Tibial nerve (tissue), 4 donors: Measurements from ENCODE around the gene ENOX1. TPM values are rescaled to one million over a fixed set of nuclear protein-coding genes. Genes with fewer than 3 reads are reported as not detected.

Experiments used
- DNase-seq, 2 donors: peaks; one replicate each; pipeline ENCODE4 v3.0.0-alpha.2; 2019; ENCODE audit warnings: low spot score in 2 of 2
- H3K27ac ChIP-seq, 4 donors: fragments of 200-600 bp; sonication (generic) in 3 of 4; one replicate each; pipeline ENCODE4 v1.5.1; 2017 to 2019; ENCODE audit warnings: mild to moderate bottlenecking in 1 of 4
- H3K27me3 ChIP-seq, 2 donors: fragments of 200-600 bp; sonication (generic) in 1 of 2; one replicate each; pipeline versions ENCODE4 v1.5.1 to v1.6.0; 2017 to 2019
- H3K36me3 ChIP-seq, 3 donors: fragments of 200-600 bp; sonication (generic); one replicate each; pipeline ENCODE4 v1.5.1; 2018 to 2019
- H3K4me1 ChIP-seq, 4 donors: fragments of 200-600 bp; sonication (generic) in 3 of 4; one replicate each; pipeline ENCODE4 v1.5.1; 2017 to 2019
- H3K4me3 ChIP-seq, 4 donors: fragments of 200-600 bp; sonication (generic) in 3 of 4; one replicate each; pipeline ENCODE4 v1.5.1; 2017 to 2019; ENCODE audit warnings: mild to moderate bottlenecking in 1 of 4, moderate library complexity in 1 of 4
- H3K9me3 ChIP-seq, 4 donors: fragments of 200-600 bp; sonication (generic) in 3 of 4; one replicate each; pipeline ENCODE4 v1.5.1; 2017 to 2019
- CTCF ChIP-seq, 5 experiments: fragments of 200-600 bp in 3 of 5; fragments of 450-650 bp in 2 of 5; sonication (generic) in 3 of 5; IDR thresholded peaks; one replicate each; pipeline ENCODE4 v1.5.1; 2016 to 2019; ENCODE audit warnings: antibody characterized with exemption in 5 of 5, mild to moderate bottlenecking in 3 of 5, moderate library complexity in 2 of 5
- EP300 ChIP-seq, 2 donors: sonication (generic); formaldehyde crosslinking; IDR thresholded peaks; one replicate each; pipeline ENCODE4 v1.6.1; 2017; ENCODE audit warnings: antibody characterized with exemption in 2 of 2, mild to moderate bottlenecking in 1 of 2
- POLR2A ChIP-seq, 2 donors: fragments of 450-650 bp; IDR thresholded peaks; one replicate each; pipeline ENCODE4 v1.6.1; 2017; ENCODE audit warnings: antibody characterized with exemption in 2 of 2, mild to moderate bottlenecking in 2 of 2, moderate library complexity in 2 of 2
- WGBS, 2 donors: methylation state at CpG; one replicate each; pipeline ENCODE4 v1.1.5; 2018; 5-methylcytosine and 5-hydroxymethylcytosine counted together
- total RNA-seq, 4 donors: library from RNA; depleted of rRNA; stranded (reverse); fragments of >200 nt; gene quantifications; one replicate each; pipeline ENCODE4 v1.1.0, GENCODE V29; 2016

The ENOX1 gene
- total RNA-seq, 4 donors from 2014 or later, result 2.6 to 8.2 (median 4.6) TPM

DNA sequence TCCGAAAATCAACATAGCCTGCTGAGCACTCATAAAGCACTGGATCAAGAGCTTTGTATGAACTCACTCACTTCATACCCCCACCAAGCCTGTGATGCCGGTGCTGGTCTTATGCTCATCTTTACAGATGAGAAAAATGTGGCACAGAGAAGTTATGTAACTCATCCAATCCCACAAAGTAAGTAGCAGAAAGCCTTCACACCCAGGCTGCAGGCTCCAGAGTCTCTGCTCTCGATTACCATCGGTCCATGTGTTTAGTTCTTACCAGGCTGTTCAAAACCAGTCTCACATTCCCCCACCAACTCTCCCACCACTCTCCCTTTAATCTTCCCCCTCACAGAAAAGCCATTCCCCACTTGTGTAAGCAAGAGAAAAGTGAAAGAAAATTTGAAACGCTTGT is 487.4 kb downstream of the ENOX1 start:
- peaks cover 0 to 6% (median 0%) of the 10 kb centered on the region in 4 donors for H3K4me1 ChIP-seq
- H3K9me3 ChIP-seq, result no peaks in the 10 kb centered on the region
- no peak for DNase-seq

GRCh38 chr13:43298816-43299215 is 488.0 kb downstream of the ENOX1 start:
- Histone ChIP-seq H3K36me3 (no peaks in the 10 kb centered on the region), H3K27me3 (no peaks in the 10 kb centered on the region), H3K9me3 (no peaks in the 10 kb centered on the region), H3K4me3 (no peak overlapping the region), H3K27ac (no peak overlapping the region), H3K4me1 (peaks cover 0 to 6% (median 0%) of the 10 kb centered on the region in 4 donors)
- TF ChIP-seq POLR2A (IDR thresholded peaks at IDR 0.05) (no peak), CTCF (IDR thresholded peaks at IDR 0.05) (no peak), EP300 (IDR thresholded peaks at IDR 0.05) (no peak)
- no peak for DNase-seq
- whole genome bisulfite sequencing, 2 donors, result 73 to 78% methylated on average over 2 of the region's 2 CpGs

More for the DNA sequence above, 487.4 kb downstream of the ENOX1 start:
- H3K27me3 ChIP-seq, result no peaks in the 10 kb centered on the region
- H3K27ac ChIP-seq, result no peak overlapping the region
- H3K4me3 ChIP-seq, result no peak overlapping the region
- WGBS, 2 donors, result 87 to 88% methylated on average over 5 of the region's 5 CpGs
- no peaks in the 10 kb centered on the region for H3K36me3 ChIP-seq
- TF ChIP-seq EP300 (IDR thresholded peaks at IDR 0.05) (no peak), CTCF (IDR thresholded peaks at IDR 0.05) (no peak)

- Histone ChIP-seq H3K4me1 (peaks cover 0 to 6% (median 0%) of the 10 kb centered on the region in 4 donors), H3K9me3 (no peaks in the 10 kb centered on the region), H3K27ac (no peak overlapping the region), H3K27me3 (no peaks in the 10 kb centered on the region), H3K36me3 (no peaks in the 10 kb centered on the region), H3K4me3 (no peak overlapping the region)
- 89 to 91% methylated on average over 6 of the region's 6 CpGs for WGBS, 2 donors
- no peak for DNase-seq
- no peak for TF ChIP-seq CTCF (IDR thresholded peaks at IDR 0.05)
- no peak for TF ChIP-seq EP300 (IDR thresholded peaks at IDR 0.05)
- no peak for TF ChIP-seq POLR2A (IDR thresholded peaks at IDR 0.05)
These were observed 488.6 kb downstream of the ENOX1 start for GRCh38 chr13:43297967-43298678.

DNA sequence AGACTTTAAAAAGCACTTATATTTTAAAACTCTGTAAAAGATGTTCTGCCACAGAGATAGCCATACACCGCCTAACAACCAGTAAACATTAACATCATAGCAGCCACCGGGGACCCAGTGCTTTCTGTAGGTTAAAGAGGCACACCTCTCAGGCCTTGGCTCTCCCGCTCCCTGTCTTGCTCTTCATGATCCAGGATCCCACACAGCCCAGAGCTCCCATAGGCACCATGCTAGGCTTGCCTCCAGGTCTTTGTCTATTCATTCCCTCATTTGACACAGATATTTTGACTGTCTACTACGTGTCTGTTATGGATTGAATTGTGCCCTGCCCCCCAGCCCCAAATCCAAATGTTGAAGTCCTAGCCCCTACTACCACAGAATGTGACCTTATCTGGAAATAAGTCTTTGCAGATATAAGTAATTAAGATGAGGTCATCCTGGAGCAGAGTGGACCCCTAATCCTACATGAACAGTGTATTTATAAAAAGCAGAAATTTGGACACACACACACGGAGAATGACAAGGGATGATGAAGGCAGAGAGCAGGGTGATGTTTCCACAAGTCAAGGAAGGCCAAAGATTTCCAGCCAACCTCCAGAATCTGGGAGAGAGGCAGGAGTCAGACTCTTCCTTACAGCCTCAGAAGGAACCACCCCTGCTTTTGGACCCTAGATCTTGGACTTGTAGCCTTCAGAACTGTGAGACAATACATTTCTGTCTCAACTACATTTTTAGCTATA is 490.8 kb downstream of the ENOX1 start:
- no peaks in the 10 kb centered on the region for H3K36me3 ChIP-seq
- H3K27me3 ChIP-seq, result no peaks in the 10 kb centered on the region
- no peak for DNase-seq
- WGBS, 2 donors, result 74 to 75% methylated on average over 5 of the region's 5 CpGs
- no peak overlapping the region for H3K4me3 ChIP-seq
- H3K4me1 ChIP-seq, result no peaks in the 10 kb centered on the region
- no peak overlapping the region for H3K27ac ChIP-seq
- TF ChIP-seq CTCF (IDR thresholded peaks at IDR 0.05) (no peak), POLR2A (IDR thresholded peaks at IDR 0.05) (no peak), EP300 (IDR thresholded peaks at IDR 0.05) (no peak)
- no peaks in the 10 kb centered on the region for H3K9me3 ChIP-seq

DNA sequence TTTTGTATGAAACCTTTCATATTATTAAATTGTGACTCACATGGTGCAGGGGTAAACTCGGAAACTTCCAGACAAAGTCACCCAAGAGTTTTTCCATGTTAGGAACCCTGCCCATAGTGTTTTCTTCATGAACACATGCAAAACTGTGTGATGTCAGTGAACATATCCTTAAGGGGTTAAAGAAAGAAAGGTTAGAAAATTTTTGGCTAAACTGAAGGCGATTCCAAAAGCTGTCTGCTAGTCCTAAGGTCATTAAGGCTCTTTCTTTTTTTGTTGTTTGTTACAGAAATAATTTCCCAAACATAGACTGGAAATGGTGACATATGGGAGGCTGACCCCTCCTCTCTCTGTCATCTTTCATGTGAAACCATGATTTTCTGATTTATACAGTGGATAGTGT is 491.5 kb downstream of the ENOX1 start:
- no peak for DNase-seq
- no peaks in the 10 kb centered on the region for H3K4me1 ChIP-seq
- H3K27ac ChIP-seq, result no peak overlapping the region
- H3K27me3 ChIP-seq, result no peaks in the 10 kb centered on the region
- H3K36me3 ChIP-seq, result no peaks in the 10 kb centered on the region
- H3K9me3 ChIP-seq, result no peaks in the 10 kb centered on the region
- 43 to 64% methylated on average over 2 of the region's 2 CpGs for WGBS, 2 donors
- no peak for TF ChIP-seq EP300 (IDR thresholded peaks at IDR 0.05)
- TF ChIP-seq CTCF (IDR thresholded peaks at IDR 0.05), result no peak
- no peak for TF ChIP-seq POLR2A (IDR thresholded peaks at IDR 0.05)
- no peak overlapping the region for H3K4me3 ChIP-seq
